HG03342 (cell line): ENCODE results near the gene RIT2.

Experiments used
- ATAC-seq: cut with Tn5 transposase; IDR thresholded peaks from one replicate; pipeline ENCODE4 v1.9.1; 2021; ENCODE audit warnings: mild to moderate bottlenecking, moderate library complexity; ENCODE audit not compliant: unreplicated experiment

The RIT2 gene

DNA sequence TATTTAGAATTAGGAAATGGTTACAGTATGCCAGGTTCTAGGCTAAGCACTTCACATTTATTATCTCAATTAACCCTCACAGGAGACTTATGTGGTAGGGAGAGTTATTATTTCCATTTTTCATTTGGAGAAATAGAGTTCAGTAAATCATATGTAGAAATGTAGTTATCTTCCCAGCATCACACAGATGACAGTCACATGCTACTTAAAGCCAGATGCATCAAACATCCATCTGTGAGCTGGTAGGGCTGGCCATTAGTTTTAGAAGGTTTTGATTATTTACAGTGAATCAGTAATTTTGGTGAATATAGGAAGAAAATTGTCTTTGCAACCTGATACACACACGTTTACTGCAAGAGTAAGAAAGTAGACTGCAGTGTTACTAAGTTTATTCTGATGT lies 97.9 kb downstream of the RIT2 start:
- ATAC-seq, result no peak

DNA sequence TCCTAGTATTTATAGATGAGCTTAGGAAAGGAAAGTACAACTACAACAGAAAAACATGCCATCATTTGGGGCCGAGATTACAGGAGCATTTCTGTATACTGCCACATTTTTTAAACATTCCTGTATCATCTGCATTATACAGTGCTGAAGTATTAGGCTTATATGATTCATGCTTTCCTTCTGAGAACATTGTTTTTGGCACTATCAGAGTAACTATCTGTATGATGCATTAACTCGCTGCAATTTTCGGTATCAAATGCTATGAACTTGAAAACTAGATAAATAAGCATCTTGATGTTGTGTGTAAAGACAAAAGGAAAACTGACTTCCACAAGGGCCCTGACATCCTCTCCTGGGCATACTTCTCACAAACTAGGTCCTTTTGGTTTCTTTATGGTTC lies 102.0 kb downstream of the RIT2 start:
- no peak for ATAC-seq

DNA sequence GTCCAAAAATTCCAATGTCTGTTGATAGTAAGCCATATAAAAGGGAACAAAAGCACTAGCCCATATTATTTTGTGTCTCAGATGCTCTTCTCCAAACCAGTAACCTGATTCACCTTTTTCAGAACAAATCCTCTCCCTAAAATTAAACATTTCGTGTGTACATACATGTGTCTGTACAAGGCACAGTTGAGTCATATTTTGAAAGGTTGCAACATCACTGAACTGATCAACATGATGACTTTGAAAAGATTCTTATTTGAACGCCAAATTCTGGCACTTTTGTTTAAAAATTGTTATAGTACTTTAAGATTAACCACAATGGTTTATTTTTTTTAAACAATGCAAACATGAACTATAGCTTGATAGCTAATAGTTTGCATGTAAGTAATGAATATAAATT lies 102.5 kb downstream of the RIT2 start:
- ATAC-seq, result no peak

- ATAC-seq, result no peak
Observed at GRCh38 chr18:43010611-43011010, 104.9 kb downstream of the RIT2 start.

- no peak for ATAC-seq
Observed at GRCh38 chr18:43009674-43010073, 105.8 kb downstream of the RIT2 start.

- no peak for ATAC-seq
Observed at GRCh38 chr18:43007365-43007764, 108.1 kb downstream of the RIT2 start.

GRCh38 chr18:43004421-43004820 lies 111.1 kb downstream of the RIT2 start:
- ATAC-seq, result no peak

DNA sequence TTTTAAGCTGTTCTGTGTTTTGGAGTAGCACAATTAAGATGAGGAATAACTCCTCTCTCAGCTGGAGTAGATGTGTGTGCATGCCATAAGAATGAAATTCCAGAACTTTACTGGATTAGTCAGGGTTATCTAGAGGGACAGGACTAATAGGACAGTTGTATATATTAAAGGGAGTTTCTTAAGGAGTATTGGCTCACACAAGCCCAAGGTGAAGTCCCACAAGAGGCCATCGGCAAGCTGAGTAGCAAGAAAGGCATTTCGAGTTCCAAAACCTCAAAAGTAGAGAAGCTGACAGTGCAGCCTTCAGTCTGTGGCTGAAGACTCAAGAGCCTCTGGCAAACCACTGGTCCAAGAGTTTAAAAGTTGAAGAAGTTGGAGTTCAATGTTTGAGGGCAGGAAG lies 113.7 kb downstream of the RIT2 start:
- ATAC-seq, result no peak

DNA sequence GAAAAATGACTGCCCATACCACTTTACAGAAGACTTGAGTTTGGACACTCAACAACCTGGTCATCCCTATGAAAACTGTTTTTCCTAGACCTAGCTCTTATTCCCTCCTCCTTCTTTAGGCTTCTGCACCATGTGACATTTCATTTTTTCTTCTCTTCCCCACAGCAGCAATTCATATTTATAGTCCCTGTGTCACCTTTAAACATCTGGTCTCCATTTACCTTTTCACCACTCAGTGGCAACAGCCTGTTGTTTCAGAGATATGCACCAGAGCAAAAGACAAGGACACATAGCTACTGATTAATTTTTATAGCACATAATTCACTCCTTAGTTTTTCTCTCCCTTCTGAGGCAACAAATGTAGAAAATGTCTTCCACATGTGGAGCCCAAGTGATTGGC lies 118.7 kb downstream of the RIT2 start:
- ATAC-seq, result no peak

DNA sequence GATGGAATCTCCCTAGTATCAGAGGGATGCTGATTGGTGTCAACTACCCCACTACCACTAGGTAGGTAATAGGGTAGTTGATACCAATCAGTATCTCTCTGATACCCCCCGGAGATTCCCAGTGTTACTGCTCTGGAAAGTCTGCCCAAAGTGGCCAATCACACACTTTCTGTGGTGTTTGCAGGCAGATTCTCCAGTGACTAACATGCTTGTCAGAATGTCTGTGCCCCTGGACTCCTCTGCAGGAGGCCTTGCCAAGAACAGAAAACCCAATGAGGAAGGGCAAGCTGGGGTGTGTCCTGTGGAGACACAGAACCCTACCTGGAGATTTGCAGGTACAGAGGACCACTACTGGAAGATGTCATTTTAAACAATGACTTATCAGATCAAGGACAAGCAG lies 135.1 kb downstream of the RIT2 start:
- no peak for ATAC-seq

DNA sequence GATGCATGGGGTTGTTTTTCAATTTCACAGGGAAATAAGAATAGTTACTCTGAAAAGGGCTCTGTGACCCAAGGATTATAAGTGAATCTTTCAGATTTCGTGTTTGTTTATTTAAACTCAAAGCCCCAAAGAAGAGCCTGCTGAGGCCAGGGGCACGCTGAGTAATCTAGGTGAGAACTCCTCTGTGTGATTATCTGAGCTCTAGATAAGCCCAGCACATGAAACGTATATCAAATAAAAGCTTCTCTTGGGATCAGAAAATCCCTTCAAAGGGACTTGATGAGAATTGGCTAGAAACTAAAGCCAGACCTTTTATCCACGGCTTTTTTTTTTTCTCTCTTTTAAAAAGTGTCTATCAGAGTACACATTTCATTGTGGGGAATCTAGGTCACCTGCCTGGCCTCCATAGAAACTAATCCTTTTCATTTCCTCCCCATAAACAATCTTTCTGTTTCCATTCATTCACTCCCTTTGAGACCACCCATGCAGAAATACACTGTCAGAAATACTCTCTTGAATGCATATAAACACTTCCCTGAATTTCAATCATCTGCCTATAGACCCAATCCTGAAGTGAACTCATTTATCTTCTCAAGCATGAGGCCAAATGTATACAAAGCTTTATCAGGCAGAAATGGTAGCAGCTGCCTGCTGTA lies 137.4 kb downstream of the RIT2 start:
- no peak for ATAC-seq

DNA sequence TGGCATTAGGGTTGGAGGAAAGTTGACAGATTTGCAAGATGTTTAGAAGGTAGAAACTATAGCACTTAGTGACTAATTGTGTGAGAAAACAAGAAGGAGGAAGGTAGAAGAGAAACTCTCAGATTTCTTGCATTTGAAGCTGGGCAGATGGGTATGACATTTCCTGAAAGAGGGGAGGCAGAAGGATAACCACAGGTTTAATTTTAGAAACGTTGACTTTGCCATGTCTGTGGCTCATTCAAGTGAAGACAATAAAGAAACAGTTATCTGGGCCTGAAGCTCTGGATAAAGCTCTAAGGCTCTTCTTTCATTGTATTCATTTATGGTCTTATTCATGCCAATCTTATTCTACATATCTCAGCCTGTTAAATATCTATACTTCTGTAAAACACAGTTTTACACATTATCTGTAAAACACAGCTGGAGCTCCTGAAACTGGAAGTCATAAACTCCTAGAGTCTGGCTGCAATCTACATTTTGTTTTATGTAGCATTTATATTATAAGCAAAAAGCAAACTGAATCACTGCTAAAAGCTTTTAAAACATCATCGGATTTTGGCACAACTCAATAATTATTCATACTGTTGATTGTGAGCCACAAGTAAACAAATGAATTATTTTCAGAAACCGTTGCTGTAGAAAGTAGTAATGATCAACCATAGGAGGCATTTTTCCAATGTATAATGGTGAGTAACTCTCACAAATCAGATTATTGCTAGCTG lies 138.5 kb downstream of the RIT2 start:
- ATAC-seq, result no peak

GRCh38 chr18:42969366-42969765 lies 146.1 kb downstream of the RIT2 start:
- ATAC-seq, result no peak

DNA sequence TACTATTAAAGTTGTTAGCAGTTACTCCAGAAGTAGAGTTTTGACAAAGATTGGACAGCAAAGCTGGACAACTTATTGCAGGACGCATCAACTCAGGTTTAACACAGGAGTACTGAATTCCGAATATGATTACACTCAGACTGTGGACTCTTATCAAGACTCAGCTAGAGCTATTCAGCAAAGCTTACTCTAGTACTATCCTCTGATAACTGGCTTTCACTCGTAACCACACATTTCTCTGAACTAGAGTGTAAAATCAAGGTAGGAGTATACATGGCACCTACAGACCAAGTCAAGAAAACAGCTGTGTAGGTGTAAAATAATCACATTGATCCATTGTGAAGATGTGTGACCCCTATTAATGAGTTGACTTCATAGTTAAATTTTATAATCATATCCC lies 154.2 kb downstream of the RIT2 start:
- ATAC-seq, result no peak

DNA sequence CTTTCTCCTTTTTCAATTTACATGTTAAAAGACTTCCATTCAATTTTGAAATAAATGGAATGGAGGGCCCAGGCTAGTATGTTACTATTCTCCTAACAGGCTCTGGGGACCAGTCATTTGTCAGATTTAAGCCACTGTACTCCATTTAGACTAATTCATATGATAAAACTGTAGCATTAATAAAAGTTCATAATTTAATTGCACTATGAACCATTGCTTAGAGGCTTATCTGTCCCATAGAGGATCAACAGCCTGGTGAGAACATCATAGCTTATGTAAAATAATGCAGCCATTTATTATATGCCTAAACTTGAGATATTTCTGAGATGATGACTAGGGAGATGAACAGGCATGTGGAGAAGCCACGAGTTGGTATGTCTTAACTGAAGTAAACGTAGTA lies 156.0 kb downstream of the RIT2 start:
- no peak for ATAC-seq

GRCh38 chr18:42958353-42958752 lies 157.1 kb downstream of the RIT2 start:
- no peak for ATAC-seq

DNA sequence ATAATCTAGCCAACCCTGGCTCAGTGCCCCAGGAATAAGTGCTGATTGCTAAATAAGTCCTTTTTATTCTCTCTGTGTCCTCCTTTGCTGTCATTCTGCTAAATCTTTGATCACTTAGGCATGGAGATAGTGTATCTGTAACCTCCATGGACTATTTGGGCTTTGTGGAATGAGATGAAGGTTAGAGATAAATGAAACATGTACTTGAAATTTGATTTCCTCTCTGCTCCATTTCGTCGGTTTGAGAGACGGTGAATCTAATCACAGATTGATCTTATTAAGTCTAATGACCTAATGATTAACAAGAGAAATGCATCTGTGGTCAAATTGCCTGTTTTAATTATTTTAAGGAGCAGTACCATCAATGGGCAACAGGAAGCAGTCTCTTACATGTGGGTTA lies 159.2 kb downstream of the RIT2 start:
- no peak for ATAC-seq

GRCh38 chr18:42954887-42955286 lies 160.6 kb downstream of the RIT2 start:
- ATAC-seq, result no peak

GRCh38 chr18:42953306-42953705 lies 162.2 kb downstream of the RIT2 start:
- no peak for ATAC-seq

DNA sequence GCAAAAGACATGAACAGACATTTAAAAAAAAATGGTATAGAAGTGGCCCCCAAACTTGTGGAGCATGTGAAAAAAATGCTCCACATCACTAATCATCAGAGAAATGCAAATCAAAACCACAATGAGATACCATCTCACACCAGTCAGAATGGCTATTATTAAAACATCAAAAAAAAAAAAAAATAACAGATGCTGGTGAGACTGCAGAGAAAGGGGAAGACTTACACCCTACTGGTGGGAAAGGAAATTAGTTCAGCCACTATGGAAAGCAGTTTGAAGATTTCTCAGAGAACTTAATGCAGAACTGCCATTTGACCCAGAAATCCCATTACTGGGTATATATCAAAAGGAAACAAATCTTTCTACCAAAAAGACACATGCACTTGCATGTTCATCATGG lies 164.8 kb downstream of the RIT2 start:
- no peak for ATAC-seq

- no peak for ATAC-seq
Observed at GRCh38 chr18:42948831-42949230, 166.7 kb downstream of the RIT2 start.

GRCh38 chr18:42941860-42942259 lies 173.6 kb downstream of the RIT2 start:
- ATAC-seq, result no peak

- ATAC-seq, result no peak
Observed at GRCh38 chr18:42941021-42941420, 174.5 kb downstream of the RIT2 start.
